Neural cell (in vitro differentiated cells): ENCODE data around the gene DCBLD1. TPM values are rescaled to one million over a fixed set of nuclear protein-coding genes. Genes with fewer than 3 reads are reported as not detected.

ENCODE experiments used
- H2AFZ ChIP-seq: fragments of 200-600, 300-800 bp; sonication (generic), shearing (Covaris generic); 2 replicates; pipeline ENCODE4 v1.6.0; 2014; ENCODE audit warnings: low read depth, mild to moderate bottlenecking, antibody characterized with exemption, low read length, moderate library complexity
- H3F3A ChIP-seq: fragments of 200-600 bp; shearing (Covaris generic); 2 replicates; pipeline ENCODE4 v1.6.1; 2016; ENCODE audit warnings: mild to moderate bottlenecking, moderate library complexity, mixed read lengths, antibody characterized with exemption, low read length; ENCODE audit not compliant: insufficient read depth, poor library complexity, severe bottlenecking
- H3K27ac ChIP-seq: fragments of 200-600, 300-800 bp; sonication (generic), shearing (Covaris generic); 2 replicates; pipeline ENCODE4 v1.5.1; 2014; ENCODE audit warnings: mild to moderate bottlenecking, low read length, moderate library complexity
- H3K27me3 ChIP-seq: fragments of 300-800, 200-600 bp; sonication (generic), shearing (Covaris generic); 2 replicates; pipeline ENCODE4 v1.6.0; 2014; ENCODE audit warnings: mild to moderate bottlenecking, low read depth, low read length, moderate library complexity; ENCODE audit not compliant: insufficient read depth
- H3K36me3 ChIP-seq: fragments of 300-800, 200-600 bp; sonication (generic), shearing (Covaris generic); 2 replicates; pipeline ENCODE4 v1.5.1; 2014; ENCODE audit warnings: mild to moderate bottlenecking, antibody characterized with exemption, low read length, moderate library complexity; ENCODE audit not compliant: insufficient read depth
- H3K4me2 ChIP-seq: fragments of 300-800, 200-600 bp; sonication (generic), shearing (Covaris generic); 2 replicates; pipeline ENCODE4 v1.6.0; 2014; ENCODE audit warnings: mild to moderate bottlenecking, low read length
- H3K4me3 ChIP-seq: fragments of 300-800, 200-600 bp; sonication (generic), shearing (Covaris generic); 2 replicates; pipeline ENCODE4 v1.5.1; 2014; ENCODE audit warnings: mild to moderate bottlenecking, low read length, moderate library complexity
- H3K79me2 ChIP-seq: fragments of 200-600 bp; shearing (Covaris generic); replicated peaks from 2 replicates; pipeline ENCODE4 v1.6.0; 2014; ENCODE audit warnings: mild to moderate bottlenecking, low read length, moderate library complexity; ENCODE audit not compliant: insufficient read depth
- H3K9ac ChIP-seq: fragments of 300-800, 200-600 bp; sonication (generic), shearing (Covaris generic); 2 replicates; pipeline ENCODE4 v1.6.1; 2016; ENCODE audit warnings: mild to moderate bottlenecking, low read length, mixed read lengths
- H3K9me2 ChIP-seq: fragments of 200-600 bp; shearing (Covaris generic); 2 replicates; pipeline ENCODE4 v1.6.1; 2016; ENCODE audit warnings: mild to moderate bottlenecking, low read length, mixed read lengths; ENCODE audit not compliant: insufficient read depth
- H3K9me3 ChIP-seq: fragments of 200-600, 300-800 bp; sonication (generic), shearing (Covaris generic); 2 replicates; pipeline ENCODE4 v1.6.1; 2016; ENCODE audit warnings: mild to moderate bottlenecking, mixed run types, low read length, moderate library complexity, mixed read lengths
- H4K20me1 ChIP-seq: fragments of 200-600 bp; shearing (Covaris generic); 2 replicates; pipeline ENCODE4 v1.6.1; 2016; ENCODE audit warnings: mild to moderate bottlenecking, mixed run types; ENCODE audit not compliant: insufficient read depth
- CTCF ChIP-seq: fragments of 450-650 bp; IDR thresholded peaks from 2 replicates; pipeline ENCODE4 v1.5.1; 2014; ENCODE audit warnings: antibody characterized with exemption, mild to moderate bottlenecking, moderate library complexity; ENCODE audit not compliant: poor library complexity, severe bottlenecking
- EP300 ChIP-seq: fragments of 450-650 bp; conservative IDR thresholded peaks from 2 replicates; pipeline ENCODE4 v1.6.1; 2014; ENCODE audit warnings: antibody characterized with exemption, mild to moderate bottlenecking, moderate library complexity; ENCODE audit not compliant: poor library complexity, severe bottlenecking
- EZH2 ChIP-seq: fragments of 200-600, 300-800 bp; shearing (Covaris generic), sonication (generic); IDR thresholded peaks from 2 replicates; pipeline ENCODE4 v1.6.1; 2014; ENCODE audit warnings: antibody characterized with exemption, low read length, borderline replicate concordance, mild to moderate bottlenecking; ENCODE audit not compliant: insufficient read depth, poor library complexity, severe bottlenecking
- MXI1 ChIP-seq: fragments of 450-650 bp; conservative IDR thresholded peaks from 2 replicates; pipeline ENCODE4 v1.6.1; 2014; ENCODE audit warnings: antibody characterized with exemption, mild to moderate bottlenecking; ENCODE audit not compliant: poor library complexity, severe bottlenecking
- POLR2AphosphoS5 ChIP-seq: IDR thresholded peaks from 2 replicates; pipeline ENCODE4 v1.6.1; 2012
- polyA plus RNA-seq: library from polyadenylated mRNA; depleted of rRNA; stranded (reverse); fragments of >200 nt; gene quantifications from 2 replicates; pipeline ENCODE4 v1.2.3, GENCODE V29; 2014
- TF ChIP-seq, protein P1 (sequence below): IDR thresholded peaks from 2 replicates; pipeline ENCODE4 v1.6.1; 2012; ENCODE audit warnings: borderline replicate concordance

DCBLD1 gene
- polyA plus RNA-seq, 1 donor from 2014 or later = 11.4 TPM

DNA sequence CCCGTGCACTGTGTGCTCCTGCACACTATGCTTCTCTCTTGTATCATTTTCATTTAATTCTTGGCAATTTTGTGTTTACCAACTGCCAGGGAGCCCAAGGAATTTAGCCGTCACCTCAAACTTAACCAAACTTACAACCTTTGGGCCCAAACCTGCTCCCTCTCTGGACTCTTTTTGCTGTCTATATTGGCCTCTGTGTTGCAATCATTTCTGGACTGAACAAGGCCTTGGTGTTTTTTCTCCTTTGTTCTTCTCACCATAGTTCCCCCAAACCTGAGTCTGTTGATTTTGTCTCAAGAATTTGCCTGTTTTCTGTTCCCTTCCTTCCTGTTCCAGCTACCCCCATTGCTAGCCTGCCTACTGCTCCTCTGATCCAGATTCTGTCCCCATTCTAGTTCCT, 19.2 kb downstream of the DCBLD1 start:
- Histone ChIP-seq H3K9me3 (no peaks in the 10 kb centered on the region), H3K9me2 (no peaks in the 10 kb centered on the region), H3K79me2 (no peaks in the 10 kb centered on the region), H3K27ac (no peak overlapping the region), H3K27me3 (no peaks in the 10 kb centered on the region), H3K36me3 (no peaks in the 10 kb centered on the region), H3K4me3 (no peak overlapping the region), H3K4me2 (no peak overlapping the region), H4K20me1 (no peaks in the 10 kb centered on the region), H2AFZ (no peak overlapping the region), H3F3A (peaks cover 5% of the 10 kb centered on the region), H3K9ac (no peak overlapping the region)
- TF ChIP-seq, protein P1, sequence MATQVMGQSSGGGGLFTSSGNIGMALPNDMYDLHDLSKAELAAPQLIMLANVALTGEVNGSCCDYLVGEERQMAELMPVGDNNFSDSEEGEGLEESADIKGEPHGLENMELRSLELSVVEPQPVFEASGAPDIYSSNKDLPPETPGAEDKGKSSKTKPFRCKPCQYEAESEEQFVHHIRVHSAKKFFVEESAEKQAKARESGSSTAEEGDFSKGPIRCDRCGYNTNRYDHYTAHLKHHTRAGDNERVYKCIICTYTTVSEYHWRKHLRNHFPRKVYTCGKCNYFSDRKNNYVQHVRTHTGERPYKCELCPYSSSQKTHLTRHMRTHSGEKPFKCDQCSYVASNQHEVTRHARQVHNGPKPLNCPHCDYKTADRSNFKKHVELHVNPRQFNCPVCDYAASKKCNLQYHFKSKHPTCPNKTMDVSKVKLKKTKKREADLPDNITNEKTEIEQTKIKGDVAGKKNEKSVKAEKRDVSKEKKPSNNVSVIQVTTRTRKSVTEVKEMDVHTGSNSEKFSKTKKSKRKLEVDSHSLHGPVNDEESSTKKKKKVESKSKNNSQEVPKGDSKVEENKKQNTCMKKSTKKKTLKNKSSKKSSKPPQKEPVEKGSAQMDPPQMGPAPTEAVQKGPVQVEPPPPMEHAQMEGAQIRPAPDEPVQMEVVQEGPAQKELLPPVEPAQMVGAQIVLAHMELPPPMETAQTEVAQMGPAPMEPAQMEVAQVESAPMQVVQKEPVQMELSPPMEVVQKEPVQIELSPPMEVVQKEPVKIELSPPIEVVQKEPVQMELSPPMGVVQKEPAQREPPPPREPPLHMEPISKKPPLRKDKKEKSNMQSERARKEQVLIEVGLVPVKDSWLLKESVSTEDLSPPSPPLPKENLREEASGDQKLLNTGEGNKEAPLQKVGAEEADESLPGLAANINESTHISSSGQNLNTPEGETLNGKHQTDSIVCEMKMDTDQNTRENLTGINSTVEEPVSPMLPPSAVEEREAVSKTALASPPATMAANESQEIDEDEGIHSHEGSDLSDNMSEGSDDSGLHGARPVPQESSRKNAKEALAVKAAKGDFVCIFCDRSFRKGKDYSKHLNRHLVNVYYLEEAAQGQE = no peak

DNA sequence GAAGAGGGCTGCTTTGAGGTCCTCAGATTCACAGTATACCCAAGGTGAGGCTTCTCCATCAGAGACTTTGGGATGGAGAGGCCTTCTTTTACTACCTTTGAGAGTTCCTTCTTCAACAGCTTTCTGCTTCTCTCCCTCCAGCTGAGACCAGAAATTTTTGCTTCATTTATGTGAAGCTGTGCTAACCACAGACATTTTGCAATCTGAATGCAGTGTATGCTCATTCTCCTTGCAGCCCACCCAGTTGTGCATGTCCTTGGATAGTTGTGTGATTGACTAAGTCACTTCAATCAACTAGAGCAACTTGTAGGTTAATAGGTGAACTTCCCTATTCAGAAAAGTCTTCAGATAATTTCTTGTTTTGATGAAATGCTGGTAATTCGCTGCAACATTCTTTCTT, 20.1 kb downstream of the DCBLD1 start:
- no peaks in the 10 kb centered on the region for H3K36me3 ChIP-seq
- H2AFZ ChIP-seq = no peak overlapping the region
- no peaks in the 10 kb centered on the region for H3K9me2 ChIP-seq
- no peaks in the 10 kb centered on the region for H3K9me3 ChIP-seq
- no peaks in the 10 kb centered on the region for H3K79me2 ChIP-seq
- no peak overlapping the region for H3K4me2 ChIP-seq
- H3K9ac ChIP-seq = no peak overlapping the region
- TF ChIP-seq MXI1 (no peak), EP300 (no peak), EZH2 (no peak), POLR2AphosphoS5 (no peak), CTCF (no peak)
- TF ChIP-seq, protein P1 = no peak
- H4K20me1 ChIP-seq = no peaks in the 10 kb centered on the region
- no peaks in the 10 kb centered on the region for H3K27me3 ChIP-seq
- peaks cover 5% of the 10 kb centered on the region for H3F3A ChIP-seq
- no peak overlapping the region for H3K4me3 ChIP-seq
- H3K27ac ChIP-seq = no peak overlapping the region
